Medulla oblongata (tissue), 1 donor: Measurements from ENCODE around the gene TRMT2A.
A peak's percentile ranks its signal among the peaks of the same experiment; 100 is the strongest.

Experiments used
- DNase-seq: peaks from one replicate; pipeline ENCODE4 v3.0.0-alpha.2; 2015; ENCODE audit errors: extremely low spot score

The TRMT2A gene

GRCh38 chr22:20106205-20106848 is 10.7 kb downstream of the TRMT2A start:
- no peak for DNase-seq

GRCh38 chr22:20105456-20106204 is 11.4 kb downstream of the TRMT2A start:
- DNase-seq, result no peak

GRCh38 chr22:20102203-20102780 is 14.7 kb downstream of the TRMT2A start:
- DNase-seq, result no peak

GRCh38 chr22:20101638-20102037 is 15.4 kb downstream of the TRMT2A start:
- no peak for DNase-seq

- no peak for DNase-seq
Measured at GRCh38 chr22:20099099-20099711, 17.8 kb downstream of the TRMT2A start.

- DNase-seq, result no peak
Measured at GRCh38 chr22:20096574-20097420, 20.2 kb downstream of the TRMT2A start.

GRCh38 chr22:20095521-20095920 is 21.5 kb downstream of the TRMT2A start:
- DNase-seq, result no peak

- DNase-seq, result no peak
Measured at GRCh38 chr22:20094197-20094807, 22.7 kb downstream of the TRMT2A start.

GRCh38 chr22:20093418-20094196 is 23.4 kb downstream of the TRMT2A start:
- peak; percentile 65 for DNase-seq

GRCh38 chr22:20092477-20092854 is 24.6 kb downstream of the TRMT2A start:
- no peak for DNase-seq

GRCh38 chr22:20091690-20092476 is 25.1 kb downstream of the TRMT2A start:
- DNase-seq, result no peak

- DNase-seq, result no peak
Measured at GRCh38 chr22:20090730-20091240, 26.2 kb downstream of the TRMT2A start.

GRCh38 chr22:20089977-20090729 is 26.9 kb downstream of the TRMT2A start:
- DNase-seq, result no peak

GRCh38 chr22:20089226-20089976 is 27.6 kb downstream of the TRMT2A start:
- peak; percentile 26 for DNase-seq

GRCh38 chr22:20088263-20088648 is 28.8 kb downstream of the TRMT2A start:
- no peak for DNase-seq

GRCh38 chr22:20087319-20088262 is 29.4 kb downstream of the TRMT2A start:
- no peak for DNase-seq

- no peak for DNase-seq
Measured at GRCh38 chr22:20086763-20087162, 30.3 kb downstream of the TRMT2A start.
